Lung microvascular endothelial cell (primary cell): ENCODE measurements around the gene POLR2A. TPM values are rescaled to one million over a fixed set of nuclear protein-coding genes. Genes with fewer than 3 reads are reported as not detected.
A peak's percentile ranks its signal among the peaks of the same experiment; 100 is the strongest.

ENCODE experiments used
- DNase-seq, 2 donors: peaks; one replicate each; pipeline versions ENCODE4 v3.0.0 to v3.0.0-alpha.2; 2010; ENCODE audit warnings: low read depth in 2 of 2
- total RNA-seq: library from RNA; depleted of rRNA; stranded (reverse); fragments of >200 nt; gene quantifications from 2 replicates; pipeline ENCODE4 v1.2.1, GENCODE V29; 2014

The POLR2A gene
- total RNA-seq, 1 donor from 2014 or later = 70.0 TPM

GRCh38 chr17:7502987-7503386, 18.8 kb downstream of the POLR2A start:
- DNase-seq = peak in 1 of 2 donors; percentile 41

DNA sequence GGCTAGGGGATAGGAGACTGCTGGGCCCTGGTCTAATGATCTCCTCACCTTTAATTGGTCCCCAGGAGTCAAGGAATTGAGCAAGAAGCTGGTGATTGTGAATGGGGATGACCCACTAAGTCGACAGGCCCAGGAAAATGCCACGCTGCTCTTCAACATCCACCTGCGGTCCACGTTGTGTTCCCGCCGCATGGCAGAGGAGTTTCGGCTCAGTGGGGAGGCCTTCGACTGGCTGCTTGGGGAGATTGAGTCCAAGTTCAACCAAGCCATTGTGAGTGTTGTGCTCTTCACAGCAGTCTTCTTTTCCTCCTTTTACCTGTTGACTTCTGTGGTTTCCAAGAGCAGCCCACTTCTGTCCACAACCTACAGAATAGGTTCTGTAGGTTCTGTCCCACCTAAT, 19.4 kb downstream of the POLR2A start:
- DNase-seq = no peak

- DNase-seq = no peak
Measured at GRCh38 chr17:7508145-7508544, 24.0 kb downstream of the POLR2A start.

DNA sequence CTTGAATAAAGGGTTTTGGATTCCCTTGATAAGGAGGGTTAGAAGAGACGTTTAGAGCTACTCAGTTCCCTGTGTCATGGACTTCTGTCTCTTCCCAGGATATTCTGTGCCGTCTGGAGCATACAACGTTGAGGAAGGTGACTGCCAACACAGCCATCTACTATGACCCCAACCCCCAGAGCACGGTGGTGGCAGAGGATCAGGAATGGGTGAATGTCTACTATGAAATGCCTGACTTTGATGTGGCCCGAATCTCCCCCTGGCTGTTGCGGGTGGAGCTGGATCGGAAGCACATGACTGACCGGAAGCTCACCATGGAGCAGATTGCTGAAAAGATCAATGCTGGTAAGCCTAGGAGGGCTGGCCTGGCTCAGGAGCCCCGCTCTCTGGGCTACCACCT, 24.7 kb downstream of the POLR2A start:
- no peak for DNase-seq

- DNase-seq = no peak
Measured at GRCh38 chr17:7509937-7510336, 25.8 kb downstream of the POLR2A start.

GRCh38 chr17:7511108-7511507, 26.9 kb downstream of the POLR2A start:
- peak in 1 of 2 donors; percentile 74 for DNase-seq

- no peak for DNase-seq
Measured at GRCh38 chr17:7512105-7512504, 27.9 kb downstream of the POLR2A start.

DNA sequence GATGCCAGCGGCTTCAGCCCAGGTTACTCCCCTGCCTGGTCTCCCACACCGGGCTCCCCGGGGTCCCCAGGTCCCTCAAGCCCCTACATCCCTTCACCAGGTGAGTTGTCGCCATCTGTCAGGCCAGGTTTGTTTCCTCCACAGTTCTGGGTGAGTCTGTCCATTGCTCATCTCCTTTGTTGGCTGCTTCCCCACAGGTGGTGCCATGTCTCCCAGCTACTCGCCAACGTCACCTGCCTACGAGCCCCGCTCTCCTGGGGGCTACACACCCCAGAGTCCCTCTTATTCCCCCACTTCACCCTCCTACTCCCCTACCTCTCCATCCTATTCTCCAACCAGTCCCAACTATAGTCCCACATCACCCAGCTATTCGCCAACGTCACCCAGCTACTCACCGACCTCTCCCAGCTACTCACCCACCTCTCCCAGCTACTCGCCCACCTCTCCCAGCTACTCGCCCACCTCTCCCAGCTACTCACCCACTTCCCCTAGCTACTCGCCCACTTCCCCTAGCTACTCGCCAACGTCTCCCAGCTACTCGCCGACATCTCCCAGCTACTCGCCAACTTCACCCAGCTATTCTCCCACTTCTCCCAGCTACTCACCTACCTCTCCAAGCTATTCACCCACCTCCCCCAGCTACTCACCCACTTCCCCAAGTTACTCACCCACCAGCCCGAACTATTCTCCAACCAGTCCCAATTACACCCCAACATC, 28.8 kb downstream of the POLR2A start:
- no peak for DNase-seq

- DNase-seq = no peak
Measured at GRCh38 chr17:7513850-7514419, 29.8 kb downstream of the POLR2A start.

DNA sequence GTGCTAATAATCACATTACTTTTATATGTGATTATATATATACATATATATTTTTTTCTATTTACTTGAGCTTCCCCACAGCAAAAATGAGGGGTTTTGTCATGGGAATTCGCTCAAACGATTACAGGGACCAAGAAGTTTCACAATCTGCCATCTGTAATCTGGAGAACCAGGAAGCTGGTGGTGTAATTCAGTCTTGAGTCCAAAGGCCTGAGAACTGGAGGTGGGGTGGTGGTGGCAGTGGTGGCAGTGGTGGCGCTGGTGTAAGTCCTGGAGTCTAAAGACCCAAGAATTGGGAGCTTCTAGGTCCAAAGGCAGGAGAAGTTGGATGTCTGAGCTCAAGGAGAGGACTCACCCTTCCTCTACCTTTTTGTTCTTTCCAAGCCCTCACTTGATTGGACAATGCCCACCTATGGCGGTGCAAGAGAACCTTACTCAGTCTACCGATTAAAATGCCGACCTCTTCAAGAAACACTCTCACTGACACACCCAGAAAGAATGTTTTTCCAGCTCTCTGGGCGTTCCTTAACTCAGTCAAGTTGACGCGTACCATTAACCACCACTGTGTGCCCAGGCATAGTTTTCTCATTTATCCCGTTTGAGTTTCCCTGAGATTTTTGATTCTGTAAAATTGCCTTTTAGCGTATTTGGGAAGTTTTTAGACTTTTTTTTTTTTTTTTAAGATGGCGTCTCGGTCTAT, 31.9 kb downstream of the POLR2A start:
- DNase-seq = no peak

DNA sequence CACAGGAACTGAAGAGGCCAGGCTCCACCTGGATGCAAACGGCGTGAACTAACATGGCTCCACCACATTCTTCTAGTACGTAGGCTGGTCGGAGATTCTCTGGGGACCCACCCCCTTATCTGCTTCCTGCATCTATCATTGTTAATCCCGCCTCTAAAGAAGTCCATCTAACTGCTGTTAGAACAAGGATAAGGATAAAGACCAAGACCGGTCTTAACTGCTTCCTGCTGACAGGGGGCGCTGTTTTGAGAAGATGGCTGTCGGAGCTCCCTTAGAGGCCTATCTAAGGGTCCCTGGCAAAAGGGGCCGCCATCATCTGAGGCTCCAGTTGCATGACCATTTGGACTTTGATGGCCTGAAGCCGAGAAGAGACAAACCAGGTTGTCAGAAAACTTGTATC, 38.9 kb downstream of the POLR2A start:
- peak; percentile 22 to 32 for DNase-seq

DNA sequence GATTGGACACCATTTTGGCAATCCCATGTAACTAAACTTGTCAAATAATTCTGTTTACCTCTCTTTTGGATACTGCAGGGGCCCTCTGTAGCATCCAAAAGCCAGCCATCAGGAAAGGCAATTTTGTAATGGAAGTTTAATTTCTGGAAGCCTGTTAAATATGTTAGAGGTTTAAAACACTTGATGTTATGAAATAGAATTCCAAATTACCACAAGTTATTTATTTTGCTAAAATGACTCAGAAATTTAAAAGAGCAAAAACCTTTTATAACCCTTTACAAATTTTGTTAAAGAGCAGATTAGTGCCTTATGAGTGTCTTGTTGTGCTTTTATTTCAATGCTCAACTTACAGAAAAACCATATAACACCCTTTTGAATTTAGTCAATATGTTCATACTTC, 44.7 kb downstream of the POLR2A start:
- DNase-seq = no peak

DNA sequence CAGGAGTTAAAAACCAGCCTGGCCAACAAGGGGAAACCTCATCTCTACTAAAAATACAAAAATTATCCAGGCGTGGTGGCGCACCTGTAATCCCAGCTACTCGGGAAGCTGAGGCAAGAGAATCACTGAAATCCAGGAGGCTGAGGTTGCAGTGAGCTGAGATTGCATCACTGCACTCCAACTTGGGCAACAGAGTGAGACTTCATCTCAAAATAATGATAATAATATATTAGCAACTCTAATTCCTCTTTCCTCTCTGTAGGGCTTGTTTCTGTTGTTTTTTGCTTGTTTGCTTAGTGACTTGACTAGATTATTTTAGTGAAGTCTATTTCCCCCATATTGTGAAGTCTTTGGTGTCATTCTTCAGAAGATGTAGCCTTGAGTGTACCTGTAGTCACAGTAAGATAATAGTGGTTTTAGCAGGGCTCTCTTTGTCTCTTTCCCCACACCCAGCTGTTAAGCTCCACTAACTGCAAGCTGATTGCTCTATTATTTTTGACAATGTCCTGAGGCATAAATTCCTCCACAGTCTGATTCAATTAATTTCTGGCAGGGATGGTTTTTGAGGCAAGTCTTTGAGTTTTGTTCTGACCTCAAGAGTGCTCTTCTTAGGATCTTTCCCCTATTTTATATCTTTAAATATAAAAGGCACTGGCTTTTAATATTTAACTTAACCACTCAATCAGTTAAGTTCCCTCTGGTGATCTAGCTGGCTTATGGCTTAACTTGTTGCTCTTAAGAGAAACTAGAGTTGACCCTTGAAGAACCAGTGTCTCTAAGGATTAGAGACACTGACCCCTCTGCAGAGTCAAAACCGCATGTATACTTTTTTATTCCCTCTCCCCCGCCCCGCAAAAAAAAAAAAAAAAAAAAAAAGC, 46.1 kb downstream of the POLR2A start:
- no peak for DNase-seq

DNA sequence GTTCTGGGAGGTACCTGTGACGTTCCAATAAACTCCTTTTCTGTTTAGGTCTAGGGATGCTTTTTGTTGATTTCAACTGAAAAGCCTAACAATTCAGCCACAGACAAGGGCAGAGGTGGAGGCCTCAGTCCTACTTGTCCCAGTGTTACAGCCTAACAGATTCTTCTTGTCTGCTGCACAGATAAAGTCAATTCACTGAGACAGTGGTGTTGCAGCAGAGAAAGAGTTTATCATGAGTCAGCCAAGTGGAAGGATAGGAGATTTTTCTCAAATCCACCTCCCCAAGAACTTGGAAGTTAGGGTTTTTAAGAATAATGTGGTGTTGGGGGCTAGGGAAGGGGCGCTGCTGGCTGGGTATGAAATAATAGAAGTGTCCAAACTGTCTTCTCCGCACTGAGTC, 53.9 kb downstream of the POLR2A start:
- DNase-seq = no peak

- DNase-seq = peak in 1 of 2 donors; percentile 66
Measured at GRCh38 chr17:7538891-7539545, 54.9 kb downstream of the POLR2A start.

- DNase-seq = no peak
Measured at GRCh38 chr17:7541074-7541621, 57.0 kb downstream of the POLR2A start.

DNA sequence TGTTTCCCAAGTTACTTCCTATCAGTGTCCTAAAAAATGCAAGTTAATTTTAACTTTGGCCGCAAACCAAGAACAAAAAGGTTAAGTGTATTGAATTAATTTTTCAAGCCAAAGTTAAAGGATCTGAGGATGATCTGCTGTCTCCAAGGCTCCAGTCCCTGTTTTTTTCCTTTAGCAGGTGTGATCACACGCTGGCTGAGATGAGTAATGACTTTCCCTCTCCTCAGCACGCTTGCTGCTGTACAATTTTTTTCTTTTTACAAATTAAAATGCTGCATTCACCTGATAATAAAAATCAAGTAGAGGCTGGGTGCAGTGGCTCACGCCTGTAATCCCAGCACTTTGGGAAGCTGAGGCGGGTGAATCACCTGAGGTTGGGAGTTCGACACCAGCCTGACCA, 60.7 kb downstream of the POLR2A start:
- peak in 1 of 2 donors; percentile 27 for DNase-seq

DNA sequence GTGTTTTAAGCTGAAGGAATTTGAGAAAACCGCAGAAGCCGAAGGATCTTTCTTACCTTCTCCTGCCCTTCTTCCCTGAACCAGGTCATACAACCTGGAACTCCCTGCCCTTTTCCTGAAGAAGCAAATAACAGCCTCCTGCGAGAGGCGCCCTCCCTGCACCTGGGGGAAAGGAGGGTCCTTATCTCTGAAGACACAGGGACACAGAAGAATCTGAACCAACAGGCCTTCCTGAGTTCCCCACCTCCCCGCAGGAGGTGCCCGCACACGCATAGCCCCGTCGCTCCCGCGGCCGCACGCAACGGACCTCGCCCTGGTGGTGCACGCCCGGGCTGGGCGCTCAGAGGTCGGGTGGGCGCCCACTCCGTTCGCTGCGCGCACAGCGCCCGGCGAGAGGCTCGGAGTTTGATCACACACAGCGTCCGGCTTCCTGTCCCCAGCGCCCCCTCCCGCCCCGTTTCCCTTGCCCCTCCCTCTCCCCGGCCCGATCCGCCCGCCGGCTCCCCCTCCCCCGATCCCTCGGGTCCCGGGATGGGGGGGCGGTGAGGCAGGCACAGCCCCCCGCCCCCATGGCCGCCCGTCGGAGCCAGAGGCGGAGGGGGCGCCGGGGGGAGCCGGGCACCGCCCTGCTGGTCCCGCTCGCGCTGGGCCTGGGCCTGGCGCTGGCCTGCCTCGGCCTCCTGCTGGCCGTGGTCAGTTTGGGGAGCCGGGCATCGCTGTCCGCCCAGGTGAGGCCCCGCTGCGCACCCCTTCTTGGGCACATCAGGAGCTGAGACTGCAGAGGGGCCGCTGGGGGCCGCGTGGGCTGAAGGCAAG, 64.6 kb downstream of the POLR2A start, which contains the start of gene TNFSF12:
Gene TNFSF12 (plus strand): TSS at position 474 of the 816 bp plus-strand sequence. CDS start 96 bp downstream, at position 570.
- DNase-seq = peak; percentile 36 to 49
